K562 treated with DMSO at 1 percent for 12 hours (cell line): Measurements from ENCODE around the gene CMKLR1. TPM values are rescaled to one million over a fixed set of nuclear protein-coding genes. Genes with fewer than 3 reads are reported as not detected.

Source experiments
- total RNA-seq: library from RNA; unstranded; fragments of 300-600 nt; gene quantifications from 2 replicates; pipeline ENCODE4 v1.2.3, GENCODE V29; 2022; ENCODE audit not compliant: insufficient read depth

Gene CMKLR1, protein sequence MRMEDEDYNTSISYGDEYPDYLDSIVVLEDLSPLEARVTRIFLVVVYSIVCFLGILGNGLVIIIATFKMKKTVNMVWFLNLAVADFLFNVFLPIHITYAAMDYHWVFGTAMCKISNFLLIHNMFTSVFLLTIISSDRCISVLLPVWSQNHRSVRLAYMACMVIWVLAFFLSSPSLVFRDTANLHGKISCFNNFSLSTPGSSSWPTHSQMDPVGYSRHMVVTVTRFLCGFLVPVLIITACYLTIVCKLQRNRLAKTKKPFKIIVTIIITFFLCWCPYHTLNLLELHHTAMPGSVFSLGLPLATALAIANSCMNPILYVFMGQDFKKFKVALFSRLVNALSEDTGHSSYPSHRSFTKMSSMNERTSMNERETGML
- total RNA-seq, result not detected in 2 replicates

DNA sequence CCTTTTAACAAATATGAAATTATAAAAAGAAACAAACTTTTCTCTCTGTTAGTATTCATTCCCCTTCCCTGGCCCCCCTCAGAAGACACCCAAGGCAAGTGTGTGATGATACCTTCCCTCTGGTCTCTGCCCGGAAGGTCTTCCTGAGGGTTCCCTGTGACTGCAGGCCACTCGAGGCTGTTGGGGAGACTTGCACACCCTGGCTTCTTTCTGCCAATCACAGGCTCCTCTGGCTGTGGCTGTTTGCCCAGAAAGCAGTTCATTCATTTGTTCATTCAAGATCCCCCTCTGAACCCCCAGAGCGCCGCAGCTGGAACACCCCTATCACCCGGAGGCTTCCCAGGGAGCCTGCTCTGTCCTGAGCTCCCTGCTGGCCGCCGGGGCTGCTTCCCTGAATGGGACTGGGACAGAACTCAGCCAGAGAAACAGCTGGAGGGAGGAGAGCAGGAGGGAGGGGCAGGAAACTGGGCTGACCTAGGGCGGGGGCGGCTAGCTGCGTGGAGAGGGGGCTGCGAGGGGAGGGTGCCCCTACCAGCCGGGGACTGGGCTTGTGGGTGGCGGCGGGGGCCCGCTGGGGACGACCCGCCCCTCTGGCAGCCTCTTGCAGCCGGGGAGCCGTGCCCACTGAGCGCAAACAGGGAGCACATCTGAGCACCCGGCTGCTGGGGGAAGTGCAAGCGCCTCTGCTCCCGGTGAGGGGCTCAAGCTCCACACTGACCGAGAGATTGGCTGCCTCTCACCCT lies at the start of gene CMKLR1:
TSS of gene CMKLR1 (minus strand) at position 397 of the 743 bp plus-strand sequence. CDS start 45,720 bp downstream, outside the sequence.

Other genes with a start within 250 kb of the CMKLR1 start
- gene WSCD2, start 210.0 kb downstream of the CMKLR1 start, total RNA-seq, result 3.5 and 12.5 TPM in 2 replicates
- 2.9 and 6.0 TPM in 2 replicates for gene FICD, start 176.0 kb upstream of the CMKLR1 start, total RNA-seq
- gene SART3, start 221.9 kb upstream of the CMKLR1 start, total RNA-seq, result 15.4 and 40.5 TPM in 2 replicates
- 113 and 119 TPM in 2 replicates for gene ISCU, start 223.3 kb upstream of the CMKLR1 start, total RNA-seq